GM23248 (cell line): ENCODE data around the gene ACACB. TPM values are rescaled to one million over a fixed set of nuclear protein-coding genes. Genes with fewer than 3 reads are reported as not detected.

Experiments used
- DNase-seq: peaks from one replicate; pipeline ENCODE4 v3.0.0-alpha.2; 2015
- H2AFZ ChIP-seq: fragments of 200-600 bp; sonication (generic); 2 replicates; pipeline ENCODE4 v1.6.1; 2016; ENCODE audit warnings: antibody characterized with exemption
- H3F3A ChIP-seq: fragments of 200-600 bp; sonication (generic); 2 replicates; pipeline ENCODE4 v1.6.1; 2016; ENCODE audit warnings: mild to moderate bottlenecking, antibody characterized with exemption, mixed run types; ENCODE audit not compliant: insufficient read depth
- H3K27ac ChIP-seq: fragments of 200-600 bp; sonication (generic); 2 replicates; pipeline ENCODE4 v1.5.1; 2016; ENCODE audit warnings: mild to moderate bottlenecking
- H3K27me3 ChIP-seq: fragments of 200-600 bp; sonication (generic); replicated peaks from 2 replicates; pipeline ENCODE4 v1.6.1; 2016; ENCODE audit warnings: mild to moderate bottlenecking; ENCODE audit not compliant: insufficient read depth
- H3K36me3 ChIP-seq: fragments of 200-600 bp; sonication (generic); 2 replicates; pipeline ENCODE4 v1.6.1; 2016; ENCODE audit warnings: low read depth, mild to moderate bottlenecking
- H3K4me1 ChIP-seq: fragments of 200-600 bp; sonication (generic); 2 replicates; pipeline ENCODE4 v1.6.1; 2016; ENCODE audit warnings: mild to moderate bottlenecking; ENCODE audit not compliant: insufficient read depth
- H3K4me2 ChIP-seq: fragments of 200-600 bp; sonication (generic); one replicate; pipeline ENCODE4 v1.6.1; 2016; ENCODE audit warnings: mild to moderate bottlenecking; ENCODE audit not compliant: unreplicated experiment
- H3K4me3 ChIP-seq: fragments of 200-600 bp; sonication (generic); 2 replicates; pipeline ENCODE4 v1.5.1; 2016; ENCODE audit warnings: mild to moderate bottlenecking
- H3K79me2 ChIP-seq: fragments of 200-600 bp; sonication (generic); 2 replicates; pipeline ENCODE4 v1.6.1; 2016; ENCODE audit warnings: mild to moderate bottlenecking; ENCODE audit not compliant: insufficient read depth
- H3K9ac ChIP-seq: fragments of 200-600 bp; sonication (generic); 2 replicates; pipeline ENCODE4 v1.6.1; 2016; ENCODE audit warnings: mild to moderate bottlenecking
- H3K9me2 ChIP-seq: fragments of 200-600 bp; sonication (generic); 2 replicates; pipeline ENCODE4 v1.6.1; 2016; ENCODE audit warnings: mixed run types, mild to moderate bottlenecking, moderate library complexity; ENCODE audit not compliant: insufficient read depth
- H3K9me3 ChIP-seq: fragments of 200-600 bp; sonication (generic); one replicate; pipeline ENCODE4 v1.6.1; 2017; ENCODE audit warnings: low read depth
- H4K20me1 ChIP-seq: fragments of 200-600 bp; sonication (generic); 2 replicates; pipeline ENCODE4 v1.6.0; 2016; ENCODE audit not compliant: insufficient read depth
- EZH2 ChIP-seq: fragments of 200-600 bp; sonication (generic); IDR thresholded peaks from 2 replicates; pipeline ENCODE4 v1.6.1; 2018; ENCODE audit warnings: antibody characterized with exemption, mild to moderate bottlenecking; ENCODE audit not compliant: insufficient read depth, poor library complexity, severe bottlenecking
- EZH2phosphoT487 ChIP-seq: fragments of 200-600 bp; sonication (generic); IDR thresholded peaks from 2 replicates; pipeline ENCODE4 v1.6.1; 2018; ENCODE audit warnings: antibody characterized with exemption, moderate library complexity, mild to moderate bottlenecking, low read depth; ENCODE audit not compliant: insufficient read depth
- WGBS, 2 experiments: methylation state at CpG; one replicate each; pipeline ENCODE4 v1.1.6; 2015 to 2017; ENCODE audit warnings: low lambda C conversion rate in 2 of 2, low coverage in 1 of 2; ENCODE audit errors: missing lambda C conversion rate in 2 of 2; 5-methylcytosine and 5-hydroxymethylcytosine counted together
- in situ Hi-C: fragments of 300-500 bp; cut with MboI; formaldehyde crosslinking; loops from 2 replicates; pipeline ENCODE4 v1.15.0; 2020
- polyA plus RNA-seq: library from polyadenylated mRNA; unstranded; fragments of >200 nt; fragmentation: Nextera tagmentation; extraction: Ambion mirVana; gene quantifications from 2 replicates; pipeline ENCODE4 v1.2.1, GENCODE V29; 2016
- total RNA-seq: library from RNA; depleted of rRNA; stranded (reverse); fragments of >200 nt; shearing (Covaris generic); gene quantifications from 2 replicates; pipeline ENCODE4 v1.2.3, GENCODE V29; 2014

Gene ACACB
- total and polyA plus RNA-seq, 2 experiments from 2014 or later: 0.66 to 4.1 TPM

DNA sequence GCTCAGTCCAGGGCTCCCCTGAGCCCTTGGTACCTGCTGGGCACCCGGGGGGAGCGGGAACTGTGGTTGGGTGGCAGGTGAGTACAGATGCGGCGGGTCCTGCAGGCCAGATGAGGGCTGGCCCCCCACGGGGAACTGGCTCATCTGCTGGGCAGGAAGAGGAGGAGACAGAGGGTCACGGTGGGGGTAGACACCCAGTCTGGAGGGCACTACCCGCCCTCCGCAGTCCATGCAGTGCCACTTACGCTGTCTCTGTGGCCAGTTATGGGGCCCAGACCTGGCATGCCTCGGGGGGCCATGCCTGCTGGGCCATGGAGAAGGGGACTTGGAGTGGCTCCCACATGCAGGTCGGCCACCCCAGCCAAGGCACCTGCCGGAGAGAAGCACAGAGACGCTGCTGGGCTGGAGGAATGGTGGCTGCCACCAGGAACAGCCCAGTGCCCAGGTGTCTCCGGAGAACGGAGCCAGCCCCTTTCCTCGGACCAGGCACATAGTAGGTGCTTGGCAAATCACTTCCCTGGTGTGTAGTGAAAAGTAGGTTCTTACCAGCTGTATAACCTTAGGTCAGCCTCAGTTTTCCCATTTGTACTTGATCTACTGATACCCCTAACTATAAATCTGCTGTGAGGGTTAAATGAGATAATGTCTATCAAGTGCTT is 171.6 kb downstream of the ACACB start:
- Histone ChIP-seq H3K4me2 (no peak overlapping the region), H3K79me2 (no peaks in the 10 kb centered on the region)

DNA sequence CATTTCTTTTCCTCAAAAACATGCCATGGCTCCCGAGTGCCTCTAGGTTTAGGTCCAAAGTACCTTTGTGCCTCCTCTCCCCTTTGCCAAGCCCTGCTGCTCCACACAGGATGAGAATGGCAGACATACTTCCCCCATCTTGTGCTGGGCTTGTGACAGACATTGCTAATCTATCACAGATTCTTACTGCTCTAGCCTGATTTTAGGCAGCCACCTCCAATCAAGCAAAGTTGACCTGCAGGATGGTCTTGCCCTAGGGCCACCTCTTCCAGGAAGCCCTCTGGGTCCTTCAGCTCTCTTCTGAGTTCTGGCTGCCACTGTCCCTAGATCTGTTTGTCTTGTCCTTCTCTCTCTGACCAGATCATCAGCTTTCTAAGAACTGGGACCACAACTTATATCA is 172.2 kb downstream of the ACACB start:
- in situ Hi-C loops: no loop called here
- H3K4me3 ChIP-seq: no peak overlapping the region
- no peak overlapping the region for H3K9ac ChIP-seq
- DNase-seq: no peak
- no peaks in the 10 kb centered on the region for H3F3A ChIP-seq
- H3K27me3 ChIP-seq: peaks cover 7% of the 10 kb centered on the region; the same call in 1 of the 2 replicates
- H3K27ac ChIP-seq: no peak overlapping the region
- no peaks in the 10 kb centered on the region for H3K9me3 ChIP-seq
- no peaks in the 10 kb centered on the region for H4K20me1 ChIP-seq
- no peaks in the 10 kb centered on the region for H3K79me2 ChIP-seq
- 44 to 54% methylated on average over 1 of the region's 1 CpG for WGBS, 2 experiments
- no peaks in the 10 kb centered on the region for H3K36me3 ChIP-seq
- no peak overlapping the region for H2AFZ ChIP-seq
- TF ChIP-seq EZH2phosphoT487 (no peak), EZH2 (no peak)
- no peak overlapping the region for H3K4me2 ChIP-seq
- no peaks in the 10 kb centered on the region for H3K4me1 ChIP-seq
- H3K9me2 ChIP-seq: no peaks in the 10 kb centered on the region

More for the DNA sequence above, 171.6 kb downstream of the ACACB start:
- Histone ChIP-seq H3K9ac (no peak overlapping the region), H3K9me3 (no peaks in the 10 kb centered on the region), H2AFZ (no peak overlapping the region), H3K27me3 (peaks cover 7% of the 10 kb centered on the region; the same call in 1 of the 2 replicates), H3K4me1 (no peaks in the 10 kb centered on the region), H3K36me3 (no peaks in the 10 kb centered on the region), H3K9me2 (no peaks in the 10 kb centered on the region), H4K20me1 (no peaks in the 10 kb centered on the region), H3F3A (no peaks in the 10 kb centered on the region), H3K4me3 (no peak overlapping the region), H3K27ac (no peak overlapping the region)
- WGBS, 2 experiments: 68 to 69% methylated on average over 15 to 16 of the region's 16 CpGs
- in situ Hi-C loops: no loop called here
- TF ChIP-seq EZH2 (no peak), EZH2phosphoT487 (no peak)
- DNase-seq: no peak

DNA sequence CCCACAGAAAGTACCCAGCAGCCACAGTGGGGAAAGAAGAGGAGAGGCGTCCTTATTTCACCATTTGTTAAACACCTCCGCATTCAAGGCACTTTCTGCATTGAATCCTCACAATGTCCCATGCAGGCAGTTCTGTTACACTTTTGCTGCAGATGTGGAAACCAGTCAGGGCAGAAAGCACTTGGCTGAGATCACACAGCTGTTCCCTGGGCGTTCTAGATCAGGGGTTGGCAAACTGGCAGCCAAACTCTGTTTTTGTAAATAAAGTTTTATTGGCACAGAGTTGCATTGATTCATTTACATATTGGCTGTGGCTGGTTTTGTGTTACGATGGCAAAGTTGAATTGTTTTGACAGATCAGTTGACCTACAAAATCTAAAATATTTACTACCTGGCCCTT is 172.6 kb downstream of the ACACB start:
- Histone ChIP-seq H3K27ac (no peak overlapping the region), H3K9me2 (no peaks in the 10 kb centered on the region), H3K9me3 (no peaks in the 10 kb centered on the region), H3K79me2 (no peaks in the 10 kb centered on the region), H3K4me2 (no peak overlapping the region), H3K4me3 (no peak overlapping the region), H3F3A (no peaks in the 10 kb centered on the region), H4K20me1 (no peaks in the 10 kb centered on the region), H3K9ac (no peak overlapping the region), H3K27me3 (peaks cover 7% of the 10 kb centered on the region; the same call in 1 of the 2 replicates), H2AFZ (no peak overlapping the region), H3K4me1 (no peaks in the 10 kb centered on the region), H3K36me3 (no peaks in the 10 kb centered on the region)
- DNase-seq: no peak
- in situ Hi-C loops: no loop called here
- TF ChIP-seq EZH2phosphoT487: no peak
- TF ChIP-seq EZH2: no peak
- WGBS, 2 experiments: 78 to 83% methylated on average over 4 of the region's 4 CpGs

DNA sequence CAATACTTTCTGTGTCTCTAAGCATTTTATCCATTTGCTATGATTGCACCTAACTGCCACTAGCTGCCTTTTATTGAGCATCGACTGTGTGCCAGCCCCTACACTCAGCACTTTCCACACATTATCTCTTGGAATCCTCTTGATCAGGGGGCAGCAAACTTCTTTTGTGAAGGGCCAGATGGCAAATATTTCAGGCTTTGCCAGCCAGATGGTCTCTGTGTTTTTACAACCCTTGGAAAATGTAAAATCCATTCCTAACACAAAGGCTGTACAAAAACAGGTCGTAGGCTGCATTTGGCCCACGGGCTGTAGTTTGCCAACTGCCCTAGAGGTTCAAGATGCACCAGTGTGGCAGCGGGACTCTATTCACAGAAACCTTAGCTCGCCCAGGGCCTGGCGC is 173.2 kb downstream of the ACACB start:
- Histone ChIP-seq H3K4me2 (no peak overlapping the region), H3K36me3 (no peaks in the 10 kb centered on the region), H3K4me3 (no peak overlapping the region), H3K9me3 (no peaks in the 10 kb centered on the region), H3K9ac (no peak overlapping the region), H3K79me2 (no peaks in the 10 kb centered on the region), H3K27me3 (peaks cover 7% of the 10 kb centered on the region; the same call in 1 of the 2 replicates), H3K27ac (no peak overlapping the region), H4K20me1 (no peaks in the 10 kb centered on the region), H3K4me1 (no peaks in the 10 kb centered on the region), H3F3A (no peaks in the 10 kb centered on the region), H3K9me2 (no peaks in the 10 kb centered on the region), H2AFZ (no peak overlapping the region)
- in situ Hi-C loops: no loop called here
- DNase-seq: no peak
- 83 to 86% methylated on average over 6 of the region's 6 CpGs for WGBS, 2 experiments
- TF ChIP-seq EZH2phosphoT487 (no peak), EZH2 (no peak)

DNA sequence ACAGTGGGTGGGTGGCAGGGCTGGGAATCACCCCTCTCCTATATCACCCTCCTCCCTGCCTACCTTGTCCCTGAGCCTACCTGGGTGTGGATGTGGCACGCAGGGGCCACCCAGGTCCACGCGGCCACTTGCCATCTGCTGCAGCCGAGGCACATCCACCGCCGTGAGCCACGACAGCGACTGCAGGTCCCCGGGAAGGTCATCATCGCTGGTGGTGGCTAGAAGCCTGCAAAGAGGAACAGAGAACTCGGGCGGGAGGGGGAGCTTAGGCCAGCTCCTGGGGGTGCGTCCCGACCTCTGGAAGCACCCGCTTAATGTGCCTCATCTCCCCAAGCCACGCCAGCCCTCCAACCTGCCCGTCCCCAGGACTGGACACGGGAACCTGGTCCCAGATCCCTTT is 173.7 kb downstream of the ACACB start:
- 90% methylated on average over 14 to 18 of the region's 18 CpGs for WGBS, 2 experiments
- Histone ChIP-seq H3K4me1 (no peaks in the 10 kb centered on the region), H3K79me2 (no peaks in the 10 kb centered on the region), H3K4me3 (no peak overlapping the region), H3K4me2 (no peak overlapping the region), H3K27me3 (peaks cover 7% of the 10 kb centered on the region; the same call in 1 of the 2 replicates), H3F3A (no peaks in the 10 kb centered on the region), H3K27ac (no peak overlapping the region), H3K9me2 (no peaks in the 10 kb centered on the region), H2AFZ (no peak overlapping the region), H3K36me3 (no peaks in the 10 kb centered on the region), H4K20me1 (no peaks in the 10 kb centered on the region), H3K9me3 (no peaks in the 10 kb centered on the region), H3K9ac (no peak overlapping the region)
- DNase-seq: no peak
- no peak for TF ChIP-seq EZH2phosphoT487
- TF ChIP-seq EZH2: no peak
- in situ Hi-C loops: no loop called here
